ENCODE measurements around the gene NFATC2IP. TPM values are rescaled to one million over a fixed set of nuclear protein-coding genes. Genes with fewer than 3 reads are reported as not detected.

Gene NFATC2IP
- total and polyA plus RNA-seq, 10 of the 15 experiments (the other 5 are each of a cell fraction or from before 2014, with no cell fraction given) = 12.2 to 93.9 (median 46.9) TPM

GRCh38 chr16:28999577-28999976 lies 48.8 kb downstream of the NFATC2IP start:
- TF ChIP-seq ZBTB33 (IDR thresholded peaks at IDR 0.05) = no peak
- TF ChIP-seq PKNOX1 (IDR thresholded peaks at IDR 0.05) = no peak
- no peak for TF ChIP-seq KDM1A (IDR thresholded peaks at IDR 0.05; ENCODE audit: borderline replicate concordance)
- no peak for TF ChIP-seq CHD1 (IDR thresholded peaks at IDR 0.05; ENCODE audit: low read depth, low read length)
- TF ChIP-seq CREB1 (IDR thresholded peaks at IDR 0.05; ENCODE audit: low read depth) = no peak
- no peak for TF ChIP-seq CBFB (IDR thresholded peaks at IDR 0.05; ENCODE audit: low read depth)
- no peak for TF ChIP-seq ZNF622 (IDR thresholded peaks at IDR 0.05)
- TF ChIP-seq E2F4 (IDR thresholded peaks at IDR 0.05; ENCODE audit: low read depth, low read length) = no peak
- in situ Hi-C loops (cut with MboI) = no loop called here
- ATAC-seq (no peak), FAIRE-seq (no peak), DNase-seq (ENCODE audit: low read depth, low spot score) (no peak)
- intact Hi-C loops (cut with micrococcal nuclease; ENCODE audit: unreplicated experiment) = no loop called here
- H3K36me3 ChIP-seq (ENCODE audit: control insufficient read depth in 2 of 2, insufficient read depth in 2 of 2, low read length in 1 of 2) = no peaks in the 10 kb centered on the region
- POLR2A ChIA-PET = no interaction called here
- CTCF ChIA-PET = no interaction called here
- WGBS (ENCODE audit: insufficient coverage, insufficient replicate concordance, low lambda C conversion rate, missing lambda C conversion rate) = 25% methylated on average over 4 of the region's 4 CpGs
- no peaks in the 10 kb centered on the region for H3K4me1 ChIP-seq (ENCODE audit: control insufficient read depth, insufficient read depth, low read length)
- no TSS peak for BruUV-seq (replicated peaks)
- RAD21 ChIA-PET (ENCODE audit: unreplicated experiment) = no interaction called here
- no peak overlapping the region for H3K27ac ChIP-seq (ENCODE audit: control insufficient read depth, insufficient read depth)
- H3K4me3 ChIP-seq = no peak overlapping the region
- no peak overlapping the region for H3K4me2 ChIP-seq (ENCODE audit: control insufficient read depth, insufficient read depth)
- no peaks in the 10 kb centered on the region for H3K79me2 ChIP-seq (ENCODE audit: control insufficient read depth, insufficient read depth, low read length)
- no peaks in the 10 kb centered on the region for H3K27me3 ChIP-seq (replicated peaks in 1 of 2; ENCODE audit: control insufficient read depth in 2 of 2, insufficient read depth in 2 of 2, low read length in 1 of 2)
- SMC1A ChIA-PET (ENCODE audit: uncharacterized antibody, unreplicated experiment) = no interaction called here
- H4K20me1 ChIP-seq (ENCODE audit: control insufficient read depth, insufficient read depth) = no peaks in the 10 kb centered on the region
- no peak overlapping the region for H2AFZ ChIP-seq (ENCODE audit: control insufficient read depth, low read depth, low read length)
- H3K9me3 ChIP-seq (replicated peaks; ENCODE audit: control insufficient read depth, insufficient read depth, low read length) = no peaks in the 10 kb centered on the region
- no peak overlapping the region for H3K9ac ChIP-seq (ENCODE audit: control insufficient read depth, insufficient read depth, low read length)
